ENCODE data around the gene ADGRL4. TPM values are rescaled to one million over a fixed set of nuclear protein-coding genes. Genes with fewer than 3 reads are reported as not detected.

Gene ADGRL4
- total RNA-seq, 2 experiments from 2014 or later: not detected

GRCh38 chr1:78840453-78841271, 165.9 kb downstream of the ADGRL4 start:
- Mint-ChIP-seq H3K4me1 (peaks cover 10% of the 10 kb centered on the region), H3K36me3 (no peaks in the 10 kb centered on the region), H3K4me3 (no peak overlapping the region), H3K27me3 (no peaks in the 10 kb centered on the region), H3K9me3 (ENCODE audit: low read depth) (no peaks in the 10 kb centered on the region), H3K27ac (no peak overlapping the region)
- DNase-seq (no peak), ATAC-seq (no peak)
- CTCF ChIA-PET: interaction anchor here (0.8 to 1.6 kb wide), 2 partner anchors 223 to 513 kb away, joined by 3 to 4 read pairs; no protein-coding TSS in a partner anchor
